ENCODE data around the gene HLA-DMB.
A peak's percentile ranks its signal among the peaks of the same experiment; 100 is the strongest.

Gene HLA-DMB

DNA sequence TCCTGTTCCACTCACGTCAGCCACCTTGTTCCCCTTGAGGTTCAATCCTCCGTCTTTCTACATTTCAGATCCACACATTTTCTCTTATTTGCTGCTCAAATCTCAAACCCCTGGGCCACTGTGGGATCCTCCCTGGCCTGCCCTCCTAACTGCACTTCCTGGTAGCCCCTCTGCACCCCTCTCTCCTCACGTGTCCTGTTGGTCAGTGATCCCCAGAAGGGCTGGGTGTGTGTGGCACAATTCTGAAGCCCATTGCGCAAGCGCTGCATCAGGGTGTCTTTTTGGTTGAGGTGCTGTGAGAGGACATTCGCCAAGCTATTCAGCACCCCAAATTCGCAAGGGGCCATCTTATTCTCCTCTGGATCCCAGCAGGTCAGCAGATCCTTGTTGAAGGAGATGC is 2.3 kb downstream of the HLA-DMB start:
- no peaks in the 10 kb centered on the region for H3K9me3 ChIP-seq (ENCODE audit: control insufficient read depth in 1 of 2, low read length in 2 of 2)
- H3K4me3 ChIP-seq (ENCODE audit: low read depth in 1 of 2, low read length in 2 of 2): peak overlapping the region in 1 of 2 donors; percentile 8
- H3K27me3 ChIP-seq (ENCODE audit: control insufficient read depth in 1 of 2, insufficient read depth in 2 of 2, low read length in 2 of 2): no peaks in the 10 kb centered on the region
- peaks cover 13 to 15% of the 10 kb centered on the region in 2 donors for H3K4me1 ChIP-seq (ENCODE audit: control insufficient read depth in 1 of 2, insufficient read depth in 2 of 2, low read length in 2 of 2)
- no peak overlapping the region for H3K9ac ChIP-seq (ENCODE audit: low read depth in 1 of 2, low read length in 2 of 2)
- peaks cover 8 to 9% of the 10 kb centered on the region in 2 donors for H3K36me3 ChIP-seq (ENCODE audit: control insufficient read depth in 1 of 2, insufficient read depth in 2 of 2, low read length in 2 of 2)
- H3K27ac ChIP-seq (ENCODE audit: low read depth, low read length): no peak overlapping the region

DNA sequence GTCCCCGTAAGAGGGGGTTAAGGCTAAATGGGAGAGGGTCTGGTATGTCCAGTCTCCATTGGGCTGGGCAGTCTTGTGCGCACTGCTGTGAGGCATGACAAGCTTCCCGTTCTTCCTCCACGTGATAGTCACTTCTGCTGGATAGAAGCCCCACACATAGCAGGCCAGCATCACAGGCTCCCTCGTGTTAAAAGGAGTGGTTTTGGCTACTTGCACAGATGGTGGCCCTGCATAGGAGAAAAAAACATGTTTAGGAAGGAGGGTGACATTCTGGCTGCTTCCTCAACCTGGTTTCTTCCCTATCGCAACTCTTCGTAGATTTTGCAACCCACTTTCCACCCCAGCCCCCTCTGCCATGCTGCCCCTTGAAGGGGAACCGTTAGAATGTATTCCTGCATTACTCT is 3.6 kb downstream of the HLA-DMB start:
- Histone ChIP-seq H3K9me3 (ENCODE audit: control insufficient read depth in 1 of 2, low read length in 2 of 2) (no peaks in the 10 kb centered on the region), H3K9ac (ENCODE audit: low read depth in 1 of 2, low read length in 2 of 2) (no peak overlapping the region), H3K36me3 (ENCODE audit: control insufficient read depth in 1 of 2, insufficient read depth in 2 of 2, low read length in 2 of 2) (peaks cover 8 to 9% of the 10 kb centered on the region in 2 donors), H3K27me3 (ENCODE audit: control insufficient read depth in 1 of 2, insufficient read depth in 2 of 2, low read length in 2 of 2) (no peaks in the 10 kb centered on the region), H3K4me1 (ENCODE audit: control insufficient read depth in 1 of 2, insufficient read depth in 2 of 2, low read length in 2 of 2) (peaks cover 8 to 13% of the 10 kb centered on the region in 2 donors), H3K27ac (ENCODE audit: low read depth, low read length) (no peak overlapping the region), H3K4me3 (ENCODE audit: low read depth in 1 of 2, low read length in 2 of 2) (no peak overlapping the region)

DNA sequence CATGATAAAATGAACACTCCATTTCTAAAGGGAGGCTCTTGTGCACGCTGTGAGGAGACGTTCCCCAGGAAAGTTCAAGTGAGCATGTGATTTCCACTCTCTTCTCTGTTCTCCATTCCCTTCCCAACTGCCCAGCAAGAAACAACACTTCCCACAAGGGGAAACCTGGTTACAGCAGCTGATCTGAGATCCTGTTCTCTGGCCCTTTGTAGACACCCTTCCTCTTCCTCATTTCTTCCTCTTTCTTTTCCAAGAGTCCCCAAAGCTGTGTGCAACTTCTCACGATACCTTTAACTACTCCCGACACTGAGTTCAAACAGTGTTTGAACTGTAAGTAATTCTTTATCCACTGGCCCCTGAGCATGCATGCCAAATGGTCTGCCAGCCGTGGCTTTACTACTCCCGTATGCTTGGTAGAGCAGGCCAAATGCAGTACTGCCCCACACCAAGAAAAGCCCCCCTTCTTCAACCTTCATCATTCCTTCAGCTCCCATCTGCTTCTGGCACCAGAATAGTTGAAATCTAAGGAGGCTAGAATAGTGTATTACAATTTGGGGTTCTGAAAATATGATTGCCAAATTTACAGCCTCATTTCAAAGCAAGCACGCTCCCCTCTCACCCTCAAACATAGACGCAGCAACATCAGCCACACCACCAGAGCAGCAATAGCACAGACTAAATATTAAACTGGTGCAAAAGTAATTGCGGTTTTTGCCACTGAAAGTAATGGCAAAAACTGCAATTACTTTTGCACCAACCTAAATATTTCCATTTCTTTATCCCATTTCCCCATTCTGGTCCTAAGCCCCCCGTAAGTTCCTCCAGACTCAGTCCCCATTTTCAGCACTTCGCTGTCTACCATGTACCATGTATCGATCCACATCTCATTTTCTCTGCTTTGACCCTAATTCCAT is 4.3 kb downstream of the HLA-DMB start:
- Histone ChIP-seq H3K9me3 (ENCODE audit: control insufficient read depth in 1 of 2, low read length in 2 of 2) (no peaks in the 10 kb centered on the region), H3K4me1 (ENCODE audit: control insufficient read depth in 1 of 2, insufficient read depth in 2 of 2, low read length in 2 of 2) (peaks cover 8 to 13% of the 10 kb centered on the region in 2 donors), H3K27ac (ENCODE audit: low read depth, low read length) (no peak overlapping the region), H3K27me3 (ENCODE audit: control insufficient read depth in 1 of 2, insufficient read depth in 2 of 2, low read length in 2 of 2) (no peaks in the 10 kb centered on the region), H3K9ac (ENCODE audit: low read depth in 1 of 2, low read length in 2 of 2) (no peak overlapping the region), H3K36me3 (ENCODE audit: control insufficient read depth in 1 of 2, insufficient read depth in 2 of 2, low read length in 2 of 2) (peaks cover 8 to 9% of the 10 kb centered on the region in 2 donors), H3K4me3 (ENCODE audit: low read depth in 1 of 2, low read length in 2 of 2) (no peak overlapping the region)

DNA sequence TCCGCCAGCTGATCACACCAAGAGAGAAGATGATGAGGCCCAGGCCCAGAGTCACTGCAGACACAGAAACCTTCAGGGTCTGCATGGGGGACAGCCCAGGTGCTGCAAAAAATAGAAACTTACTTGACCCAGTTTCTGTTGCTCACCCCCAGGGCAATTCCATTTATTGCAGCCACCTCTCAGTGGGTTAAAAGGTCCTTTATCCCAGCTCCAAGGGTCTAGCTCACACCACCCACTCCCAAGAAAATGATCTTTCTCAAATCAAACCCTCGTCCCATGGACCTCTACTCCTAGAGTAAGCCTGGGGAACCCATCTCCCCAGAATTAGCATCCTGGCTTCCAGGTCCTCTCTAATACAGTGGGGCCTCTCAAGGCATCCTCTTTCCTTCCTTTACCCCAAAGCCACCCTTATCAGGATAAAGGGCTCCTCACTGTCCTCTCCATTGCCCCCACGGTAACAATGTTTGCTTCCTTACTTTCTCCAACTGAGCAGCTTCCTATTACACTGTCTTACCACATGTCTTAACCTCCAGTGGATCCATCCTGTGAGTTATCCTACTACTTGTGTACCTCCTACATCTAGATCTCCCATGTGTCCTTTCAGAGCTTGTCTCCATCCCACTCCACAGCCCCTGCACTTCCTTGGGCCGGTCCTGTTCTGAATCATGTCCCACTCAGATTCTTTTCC is 5.1 kb downstream of the HLA-DMB start:
- H3K9me3 ChIP-seq (ENCODE audit: control insufficient read depth in 1 of 2, low read length in 2 of 2): no peaks in the 10 kb centered on the region
- H3K4me3 ChIP-seq (ENCODE audit: low read depth in 1 of 2, low read length in 2 of 2): no peak overlapping the region
- peaks cover 8 to 9% of the 10 kb centered on the region in 2 donors for H3K36me3 ChIP-seq (ENCODE audit: control insufficient read depth in 1 of 2, insufficient read depth in 2 of 2, low read length in 2 of 2)
- H3K27me3 ChIP-seq (ENCODE audit: control insufficient read depth in 1 of 2, insufficient read depth in 2 of 2, low read length in 2 of 2): no peaks in the 10 kb centered on the region
- H3K27ac ChIP-seq (ENCODE audit: low read depth, low read length): no peak overlapping the region
- H3K4me1 ChIP-seq (ENCODE audit: control insufficient read depth in 1 of 2, insufficient read depth in 2 of 2, low read length in 2 of 2): peaks cover 4 to 7% of the 10 kb centered on the region in 2 donors
- no peak overlapping the region for H3K9ac ChIP-seq (ENCODE audit: low read depth in 1 of 2, low read length in 2 of 2)

DNA sequence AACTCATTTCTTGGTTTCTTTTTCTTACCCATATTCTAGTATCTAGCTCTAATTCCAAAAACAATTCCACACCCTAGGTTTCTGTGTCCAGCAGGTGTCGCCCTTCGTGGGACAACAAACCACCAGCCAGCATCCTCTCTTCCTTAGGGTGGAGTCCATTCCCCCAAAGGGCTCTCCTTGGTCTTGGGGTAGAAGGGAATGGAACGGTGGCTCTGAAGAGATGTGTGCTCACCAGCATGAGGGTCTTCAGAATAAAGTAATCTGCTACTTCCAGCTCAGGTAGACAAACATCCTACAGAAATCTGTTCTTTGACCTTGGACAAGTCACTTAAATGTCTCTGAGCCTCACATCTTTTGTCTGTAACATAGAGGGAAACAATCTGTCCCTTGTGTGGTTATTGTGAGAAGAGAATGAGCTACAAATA is 7.2 kb downstream of the HLA-DMB start:
- Histone ChIP-seq H3K4me1 (ENCODE audit: control insufficient read depth in 1 of 2, insufficient read depth in 2 of 2, low read length in 2 of 2) (no peaks in the 10 kb centered on the region), H3K4me3 (ENCODE audit: low read depth in 1 of 2, low read length in 2 of 2) (no peak overlapping the region), H3K27ac (ENCODE audit: low read depth, low read length) (no peak overlapping the region), H3K9me3 (ENCODE audit: control insufficient read depth in 1 of 2, low read length in 2 of 2) (no peaks in the 10 kb centered on the region), H3K36me3 (ENCODE audit: control insufficient read depth in 1 of 2, insufficient read depth in 2 of 2, low read length in 2 of 2) (peaks cover 7 to 9% of the 10 kb centered on the region in 2 donors), H3K9ac (ENCODE audit: low read depth in 1 of 2, low read length in 2 of 2) (no peak overlapping the region), H3K27me3 (ENCODE audit: control insufficient read depth in 1 of 2, insufficient read depth in 2 of 2, low read length in 2 of 2) (no peaks in the 10 kb centered on the region)

DNA sequence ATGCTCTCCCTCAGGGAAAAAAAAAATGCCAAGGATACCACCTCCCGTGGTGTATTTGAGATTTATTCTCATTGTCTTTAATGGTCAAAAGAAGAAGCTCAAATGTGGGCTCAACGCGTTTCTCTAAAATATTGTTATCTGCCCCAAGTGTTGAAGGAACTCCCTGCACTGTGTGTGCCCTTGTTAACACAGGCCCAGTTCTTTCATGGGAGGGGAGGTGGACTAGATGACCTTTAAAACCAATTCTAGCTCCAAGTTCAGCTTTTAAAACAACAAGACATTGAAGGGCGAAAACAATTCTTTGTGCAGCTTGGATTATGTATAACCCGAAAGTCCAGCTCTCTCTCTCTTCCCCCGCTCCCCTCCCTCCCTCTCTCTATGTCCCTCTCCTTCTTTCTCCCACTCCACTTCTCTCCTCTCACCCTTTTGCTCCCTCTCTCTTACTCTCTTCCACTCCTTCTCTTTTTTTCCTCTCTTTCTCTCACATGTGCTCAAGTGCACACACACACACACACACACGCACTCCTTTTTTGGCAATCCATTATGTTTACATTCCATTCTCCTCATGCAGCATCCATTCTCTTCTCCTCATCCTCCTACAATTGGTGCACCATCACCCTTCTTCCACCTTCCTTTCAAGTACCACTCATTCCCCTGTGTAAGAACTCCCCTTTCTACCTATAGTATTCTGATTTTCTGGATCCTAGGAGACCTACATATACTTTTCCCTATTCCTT is 8.5 kb downstream of the HLA-DMB start:
- H3K9ac ChIP-seq (ENCODE audit: low read depth in 1 of 2, low read length in 2 of 2): no peak overlapping the region
- no peaks in the 10 kb centered on the region for H3K9me3 ChIP-seq (ENCODE audit: control insufficient read depth in 1 of 2, low read length in 2 of 2)
- no peak overlapping the region for H3K4me3 ChIP-seq (ENCODE audit: low read depth in 1 of 2, low read length in 2 of 2)
- peaks cover 4% of the 10 kb centered on the region in 2 donors for H3K36me3 ChIP-seq (ENCODE audit: control insufficient read depth in 1 of 2, insufficient read depth in 2 of 2, low read length in 2 of 2)
- H3K27ac ChIP-seq (ENCODE audit: low read depth, low read length): no peak overlapping the region
- H3K27me3 ChIP-seq (ENCODE audit: control insufficient read depth in 1 of 2, insufficient read depth in 2 of 2, low read length in 2 of 2): no peaks in the 10 kb centered on the region
- no peaks in the 10 kb centered on the region for H3K4me1 ChIP-seq (ENCODE audit: control insufficient read depth in 1 of 2, insufficient read depth in 2 of 2, low read length in 2 of 2)

DNA sequence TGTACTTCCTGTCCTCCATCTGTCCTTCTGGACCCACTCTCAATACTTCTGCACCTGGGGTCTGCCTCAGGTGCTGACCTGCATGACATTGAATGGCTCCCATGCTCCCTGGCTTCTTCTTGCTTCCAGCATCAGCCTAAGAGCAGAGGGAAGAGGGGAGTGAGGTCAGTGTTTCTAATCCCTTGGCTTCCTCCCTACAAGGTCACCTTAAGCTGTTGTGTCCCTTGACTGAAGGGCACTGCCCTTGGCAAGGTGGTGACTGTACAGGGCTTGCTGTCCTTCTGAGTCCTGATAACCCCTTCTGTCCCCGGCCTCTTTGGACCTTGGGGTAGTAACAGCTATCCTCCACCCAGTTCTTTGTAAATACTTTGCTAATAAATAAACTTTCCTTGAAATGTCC is 9.6 kb downstream of the HLA-DMB start:
- Histone ChIP-seq H3K9me3 (ENCODE audit: control insufficient read depth in 1 of 2, low read length in 2 of 2) (no peaks in the 10 kb centered on the region), H3K27me3 (ENCODE audit: control insufficient read depth in 1 of 2, insufficient read depth in 2 of 2, low read length in 2 of 2) (no peaks in the 10 kb centered on the region), H3K9ac (ENCODE audit: low read depth in 1 of 2, low read length in 2 of 2) (no peak overlapping the region), H3K36me3 (ENCODE audit: control insufficient read depth in 1 of 2, insufficient read depth in 2 of 2, low read length in 2 of 2) (no peaks in the 10 kb centered on the region), H3K4me1 (ENCODE audit: control insufficient read depth in 1 of 2, insufficient read depth in 2 of 2, low read length in 2 of 2) (no peaks in the 10 kb centered on the region), H3K27ac (ENCODE audit: low read depth, low read length) (no peak overlapping the region), H3K4me3 (ENCODE audit: low read depth in 1 of 2, low read length in 2 of 2) (no peak overlapping the region)

DNA sequence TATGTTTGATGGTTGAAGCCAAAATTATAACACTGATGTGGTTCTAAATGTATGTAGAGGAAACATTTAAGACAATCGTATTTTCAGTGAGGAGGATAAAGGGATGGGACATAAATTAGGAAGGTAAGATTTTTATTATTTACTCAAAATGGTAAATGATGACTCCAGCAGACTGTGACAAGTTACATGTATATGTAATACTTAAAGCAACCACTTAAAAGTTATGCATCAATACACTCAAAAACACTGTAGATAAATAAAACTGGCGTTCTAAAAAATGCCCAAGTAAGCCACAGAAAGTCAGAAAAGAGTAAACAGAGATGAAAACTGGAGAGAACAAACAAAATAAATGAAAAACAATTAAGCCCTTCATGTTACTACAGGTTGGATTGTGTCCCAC is 18.7 kb downstream of the HLA-DMB start:
- Histone ChIP-seq H3K27ac (ENCODE audit: low read depth, low read length) (no peak overlapping the region), H3K36me3 (ENCODE audit: control insufficient read depth in 1 of 2, insufficient read depth in 2 of 2, low read length in 2 of 2) (no peaks in the 10 kb centered on the region), H3K4me3 (ENCODE audit: low read depth in 1 of 2, low read length in 2 of 2) (no peak overlapping the region), H3K27me3 (ENCODE audit: control insufficient read depth in 1 of 2, insufficient read depth in 2 of 2, low read length in 2 of 2) (no peaks in the 10 kb centered on the region), H3K4me1 (ENCODE audit: control insufficient read depth in 1 of 2, insufficient read depth in 2 of 2, low read length in 2 of 2) (peaks cover 0 to 4% of the 10 kb centered on the region in 2 donors), H3K9ac (ENCODE audit: low read depth in 1 of 2, low read length in 2 of 2) (no peak overlapping the region), H3K9me3 (ENCODE audit: control insufficient read depth in 1 of 2, low read length in 2 of 2) (no peaks in the 10 kb centered on the region)

DNA sequence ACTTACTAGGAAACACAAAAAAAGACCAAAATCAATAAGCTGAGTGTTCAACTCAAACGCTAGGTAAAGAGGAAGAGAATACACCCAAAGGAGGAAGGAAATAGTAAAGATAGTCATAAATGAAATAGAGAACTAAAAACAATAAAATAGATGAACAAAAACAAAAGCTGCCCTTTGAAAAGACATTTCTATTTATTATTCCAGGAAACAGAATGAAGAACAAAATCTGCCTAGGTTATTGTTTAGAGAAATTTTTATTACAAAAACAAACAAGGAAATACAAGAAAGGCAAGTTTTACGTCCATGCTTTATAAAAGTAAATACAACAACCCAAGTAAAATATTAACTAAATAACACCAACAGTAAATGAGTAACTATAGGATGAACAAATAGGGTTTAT is 20.1 kb downstream of the HLA-DMB start:
- Histone ChIP-seq H3K9ac (ENCODE audit: low read depth in 1 of 2, low read length in 2 of 2) (no peak overlapping the region), H3K27me3 (ENCODE audit: control insufficient read depth in 1 of 2, insufficient read depth in 2 of 2, low read length in 2 of 2) (no peaks in the 10 kb centered on the region), H3K4me3 (ENCODE audit: low read depth in 1 of 2, low read length in 2 of 2) (no peak overlapping the region), H3K27ac (ENCODE audit: low read depth, low read length) (no peak overlapping the region), H3K36me3 (ENCODE audit: control insufficient read depth in 1 of 2, insufficient read depth in 2 of 2, low read length in 2 of 2) (no peaks in the 10 kb centered on the region), H3K9me3 (ENCODE audit: control insufficient read depth in 1 of 2, low read length in 2 of 2) (no peaks in the 10 kb centered on the region), H3K4me1 (ENCODE audit: control insufficient read depth in 1 of 2, insufficient read depth in 2 of 2, low read length in 2 of 2) (peaks cover 0 to 4% of the 10 kb centered on the region in 2 donors)

DNA sequence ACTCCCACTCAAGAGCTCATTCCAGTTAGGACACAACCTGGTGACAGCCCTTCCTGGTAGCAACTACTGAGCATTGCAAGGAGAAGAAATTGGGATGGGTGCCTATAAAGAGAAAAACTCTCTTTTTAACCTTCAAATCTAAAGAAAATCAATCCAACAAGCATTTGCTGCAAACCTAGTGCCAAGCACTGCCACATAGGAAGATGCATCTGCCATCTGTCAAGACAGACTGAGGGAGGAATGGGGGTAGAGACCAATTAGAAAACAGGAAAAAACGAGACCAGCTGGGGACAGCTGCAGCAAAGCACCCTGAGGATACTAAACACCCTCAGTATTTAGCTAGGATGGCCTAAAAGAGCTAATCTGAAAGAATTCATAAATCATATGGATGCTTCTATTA is 27.9 kb downstream of the HLA-DMB start:
- Histone ChIP-seq H3K4me1 (ENCODE audit: control insufficient read depth in 1 of 2, insufficient read depth in 2 of 2, low read length in 2 of 2) (no peaks in the 10 kb centered on the region), H3K4me3 (ENCODE audit: low read depth in 1 of 2, low read length in 2 of 2) (no peak overlapping the region), H3K9me3 (ENCODE audit: control insufficient read depth in 1 of 2, low read length in 2 of 2) (no peaks in the 10 kb centered on the region), H3K27me3 (ENCODE audit: control insufficient read depth in 1 of 2, insufficient read depth in 2 of 2, low read length in 2 of 2) (no peaks in the 10 kb centered on the region), H3K9ac (ENCODE audit: low read depth in 1 of 2, low read length in 2 of 2) (no peak overlapping the region), H3K27ac (ENCODE audit: low read depth, low read length) (no peak overlapping the region), H3K36me3 (ENCODE audit: control insufficient read depth in 1 of 2, insufficient read depth in 2 of 2, low read length in 2 of 2) (no peaks in the 10 kb centered on the region)
